SU-DHL-6 (cell line): ENCODE data around the gene KRT6B.
"Not testable (repeated sequence)": the region's sequence is repeated elsewhere in the genome, so short reads cannot be mapped to it uniquely, and the experiment has no call there.

Experiments
- H2AFZ ChIP-seq: fragments of 200-600 bp; sonication (generic); 2 replicates; pipeline ENCODE4 v1.6.1; 2014; ENCODE audit warnings: low read depth, mild to moderate bottlenecking, moderate library complexity, mixed read lengths, antibody characterized with exemption, low read length; ENCODE audit not compliant: severe bottlenecking
- H3F3A ChIP-seq: fragments of 200-600 bp; shearing (Covaris generic); 2 replicates; pipeline ENCODE4 v1.6.0; 2016; ENCODE audit warnings: antibody characterized with exemption, mild to moderate bottlenecking; ENCODE audit not compliant: insufficient read depth
- H3K27ac ChIP-seq: fragments of 200-600 bp; sonication (generic); 2 replicates; pipeline ENCODE4 v1.5.1; 2016; ENCODE audit warnings: low read depth, mild to moderate bottlenecking, low read length, moderate library complexity, mixed read lengths
- H3K27me3 ChIP-seq: fragments of 200-600 bp; sonication (generic), shearing (Covaris generic); 2 replicates; pipeline ENCODE4 v1.6.0; 2014; ENCODE audit warnings: mild to moderate bottlenecking, low read length
- H3K36me3 ChIP-seq: fragments of 200-600 bp; sonication (generic); 2 replicates; pipeline ENCODE4 v1.6.1; 2014; ENCODE audit warnings: mild to moderate bottlenecking, low read length, mixed read lengths
- H3K4me2 ChIP-seq: fragments of 300-600, 200-600 bp; shearing (Covaris generic), sonication (generic); 2 replicates; pipeline ENCODE4 v1.6.0; 2014; ENCODE audit warnings: low read length, low read depth, mild to moderate bottlenecking; ENCODE audit not compliant: poor library complexity, severe bottlenecking
- H3K4me3 ChIP-seq: fragments of 200-600 bp; sonication (generic); 2 replicates; pipeline ENCODE4 v1.5.1; 2014; ENCODE audit warnings: antibody characterized with exemption, low read length, mild to moderate bottlenecking, mixed read lengths; ENCODE audit not compliant: insufficient read depth, poor library complexity, severe bottlenecking
- H3K79me2 ChIP-seq: fragments of 200-600 bp; sonication (generic); 2 replicates; pipeline ENCODE4 v1.6.1; 2014; ENCODE audit warnings: mild to moderate bottlenecking, low read length, moderate library complexity; ENCODE audit not compliant: insufficient read depth
- H3K9ac ChIP-seq: fragments of 200-600 bp; sonication (generic); 2 replicates; pipeline ENCODE4 v1.7.0; 2014; ENCODE audit warnings: mild to moderate bottlenecking, low read length
- H3K9me2 ChIP-seq: fragments of 200-600 bp; sonication (generic); replicated peaks from 2 replicates; pipeline ENCODE4 v1.6.1; 2014; ENCODE audit warnings: low read length; ENCODE audit not compliant: insufficient read depth
- H3K9me3 ChIP-seq: fragments of 200-600 bp; sonication (generic); 2 replicates; pipeline ENCODE4 v1.6.1; 2014; ENCODE audit warnings: low read length, mixed read lengths; ENCODE audit not compliant: insufficient read depth
- H4K20me1 ChIP-seq: fragments of 200-600 bp; sonication (generic); 2 replicates; pipeline ENCODE4 v1.6.1; 2014; ENCODE audit warnings: low read depth, mild to moderate bottlenecking, antibody characterized with exemption, low read length, moderate library complexity, mixed read lengths
- EZH2phosphoT487 ChIP-seq: fragments of 200-600 bp; sonication (generic), shearing (Covaris generic); conservative IDR thresholded peaks from 2 replicates; pipeline ENCODE4 v1.6.1; 2018; ENCODE audit warnings: mild to moderate bottlenecking, antibody characterized with exemption, low read length, moderate library complexity, mixed read lengths
- TF ChIP-seq, protein P1 (sequence below): fragments of 200-600 bp; sonication (generic); IDR thresholded peaks from one replicate; pipeline ENCODE4 v1.5.1; 2017; ENCODE audit warnings: antibody characterized with exemption, mild to moderate bottlenecking, low read length, moderate library complexity; ENCODE audit not compliant: insufficient read depth, poor library complexity, severe bottlenecking

KRT6B gene

DNA sequence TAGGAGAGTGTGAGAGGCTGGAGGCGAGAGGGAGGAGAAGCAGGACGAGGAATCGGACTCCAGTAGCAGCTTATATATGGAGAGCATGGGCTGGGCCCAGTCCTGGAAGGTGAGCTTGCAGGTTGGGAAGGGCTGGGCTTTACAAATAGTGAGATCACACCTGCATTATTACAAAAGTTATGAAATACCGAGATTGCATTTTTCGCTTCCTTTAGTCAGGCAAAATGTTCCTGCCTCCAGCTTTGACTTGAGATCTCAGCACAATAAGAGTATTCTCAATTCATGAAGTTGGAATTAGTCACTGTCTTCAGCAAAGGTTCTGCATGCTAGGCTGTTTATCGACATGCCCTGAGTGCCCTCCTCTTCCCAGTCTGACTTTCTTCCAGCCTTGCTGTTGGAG lies at the start of gene KRT6B:
Gene KRT6B (minus strand): TSS at position 46 of the 400 bp plus-strand sequence. CDS start 68 bp downstream, outside the sequence.
- no peak within 1 kb of the TSS for H3K9ac ChIP-seq
- no peak within 1 kb of the TSS for H3K4me3 ChIP-seq

DNA sequence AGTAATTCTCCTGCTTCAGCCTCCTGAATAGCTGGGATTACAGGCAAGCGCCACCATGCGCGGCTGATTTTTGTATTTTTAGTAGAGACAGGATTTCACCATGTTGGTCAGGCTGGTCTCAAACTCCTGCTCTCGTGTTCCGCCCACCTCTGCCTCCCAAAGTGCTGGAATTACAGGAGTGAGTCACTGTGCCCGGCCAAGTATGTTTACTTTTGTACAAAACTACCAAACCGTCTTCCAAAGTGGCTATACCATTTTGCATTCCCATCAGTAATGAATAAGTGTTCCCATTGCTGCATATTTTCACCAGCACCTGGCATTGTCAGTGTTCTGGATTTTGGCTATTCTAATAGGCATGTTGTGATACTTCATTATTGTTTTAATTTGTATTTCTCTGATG lies 49.5 kb upstream of the KRT6B start:
- Histone ChIP-seq H4K20me1 (no peaks in the 10 kb centered on the region), H3K79me2 (no peaks in the 10 kb centered on the region), H3K9me2 (no peaks in the 10 kb centered on the region), H3K9me3 (no peaks in the 10 kb centered on the region), H2AFZ (no peak overlapping the region), H3F3A (no peaks in the 10 kb centered on the region), H3K36me3 (no peaks in the 10 kb centered on the region), H3K4me3 (no peak overlapping the region), H3K27ac (no peak overlapping the region), H3K9ac (no peak overlapping the region), H3K27me3 (no peaks in the 10 kb centered on the region), H3K4me2 (no peak overlapping the region)
- TF ChIP-seq, protein P1, sequence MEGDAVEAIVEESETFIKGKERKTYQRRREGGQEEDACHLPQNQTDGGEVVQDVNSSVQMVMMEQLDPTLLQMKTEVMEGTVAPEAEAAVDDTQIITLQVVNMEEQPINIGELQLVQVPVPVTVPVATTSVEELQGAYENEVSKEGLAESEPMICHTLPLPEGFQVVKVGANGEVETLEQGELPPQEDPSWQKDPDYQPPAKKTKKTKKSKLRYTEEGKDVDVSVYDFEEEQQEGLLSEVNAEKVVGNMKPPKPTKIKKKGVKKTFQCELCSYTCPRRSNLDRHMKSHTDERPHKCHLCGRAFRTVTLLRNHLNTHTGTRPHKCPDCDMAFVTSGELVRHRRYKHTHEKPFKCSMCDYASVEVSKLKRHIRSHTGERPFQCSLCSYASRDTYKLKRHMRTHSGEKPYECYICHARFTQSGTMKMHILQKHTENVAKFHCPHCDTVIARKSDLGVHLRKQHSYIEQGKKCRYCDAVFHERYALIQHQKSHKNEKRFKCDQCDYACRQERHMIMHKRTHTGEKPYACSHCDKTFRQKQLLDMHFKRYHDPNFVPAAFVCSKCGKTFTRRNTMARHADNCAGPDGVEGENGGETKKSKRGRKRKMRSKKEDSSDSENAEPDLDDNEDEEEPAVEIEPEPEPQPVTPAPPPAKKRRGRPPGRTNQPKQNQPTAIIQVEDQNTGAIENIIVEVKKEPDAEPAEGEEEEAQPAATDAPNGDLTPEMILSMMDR = no peak
- no peak for TF ChIP-seq EZH2phosphoT487

More for the DNA sequence above, at the start of gene KRT6B:
- no peaks in the 10 kb centered on the region for H4K20me1 ChIP-seq
- no peaks in the 10 kb centered on the region for H3K9me2 ChIP-seq
- no peaks in the 10 kb centered on the region for H3K27me3 ChIP-seq
- H3K4me2 ChIP-seq = no peak within 1 kb of the TSS
- H3F3A ChIP-seq = no peaks in the 10 kb centered on the region
- no peaks in the 10 kb centered on the region for H3K9me3 ChIP-seq
- no peaks in the 10 kb centered on the region for H3K79me2 ChIP-seq
- no peaks in the 10 kb centered on the region for H3K36me3 ChIP-seq
- H2AFZ ChIP-seq = no peak within 1 kb of the TSS
- TF ChIP-seq EZH2phosphoT487 = no peak
- TF ChIP-seq, protein P1 = no peak
- H3K27ac ChIP-seq = no peak within 1 kb of the TSS

DNA sequence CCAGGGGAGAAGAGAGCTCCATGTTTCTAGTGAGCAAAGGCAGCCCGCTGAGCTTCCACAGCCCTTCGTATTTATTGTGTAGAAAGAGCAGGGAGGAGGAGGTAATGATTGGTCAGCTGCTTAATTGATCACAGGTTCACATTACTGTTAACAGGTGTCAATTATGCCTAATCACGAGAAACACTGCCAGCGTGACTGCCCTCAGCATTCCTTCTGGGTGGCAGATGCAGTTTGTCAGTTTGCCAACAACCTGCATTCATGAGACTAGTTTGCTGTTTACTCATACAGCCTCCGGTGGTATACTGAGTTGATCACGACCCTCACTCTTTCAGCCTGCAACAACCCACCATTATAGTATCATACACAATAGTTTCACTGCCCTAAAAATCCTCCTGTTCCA lies 48.6 kb upstream of the KRT6B start:
- not testable (repeated sequence) for H3K36me3 ChIP-seq, H3K9me3 ChIP-seq, H3K9ac ChIP-seq, H3K4me3 ChIP-seq, H3K27ac ChIP-seq, H3K27me3 ChIP-seq, H3K79me2 ChIP-seq, H3K9me2 ChIP-seq, H3K4me2 ChIP-seq, H4K20me1 ChIP-seq, H2AFZ ChIP-seq, H3F3A ChIP-seq

DNA sequence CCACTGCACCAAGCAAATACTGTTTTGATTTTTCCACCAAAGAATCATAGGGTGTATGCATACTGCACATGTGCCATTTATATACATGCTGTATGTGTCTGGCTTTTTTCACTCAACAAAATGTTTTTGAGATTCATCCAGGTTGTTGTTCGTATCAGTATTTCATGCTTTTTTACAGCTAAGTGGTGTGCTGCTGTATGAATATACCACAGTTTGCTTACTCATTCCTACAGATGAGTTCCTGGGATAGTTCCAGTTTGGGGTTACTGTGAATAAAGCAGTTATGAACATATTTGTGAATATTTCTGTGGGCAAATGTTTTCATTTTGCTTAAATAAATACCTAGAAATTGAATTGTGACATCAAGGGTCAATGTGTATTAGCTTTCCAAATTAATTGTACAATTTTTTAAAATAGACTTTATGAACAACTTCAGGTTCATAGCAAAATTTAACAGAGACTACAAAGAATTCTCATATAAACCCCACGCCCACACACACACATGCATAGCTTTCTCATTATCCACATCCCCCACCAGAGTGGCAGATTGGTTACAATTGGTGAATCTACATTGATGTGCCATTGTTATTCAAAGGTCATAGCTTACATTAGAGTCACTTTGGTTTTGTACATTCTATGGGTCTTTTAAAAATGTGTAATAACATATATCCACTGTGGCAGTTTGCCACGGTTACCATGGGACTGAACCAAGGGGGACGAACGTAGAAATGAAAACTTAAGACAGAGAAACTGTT lies 48.0 kb upstream of the KRT6B start:
- no peaks in the 10 kb centered on the region for H3K9me3 ChIP-seq
- H3K79me2 ChIP-seq = no peaks in the 10 kb centered on the region
- no peak overlapping the region for H3K9ac ChIP-seq
- H3K4me3 ChIP-seq = no peak overlapping the region
- no peak overlapping the region for H2AFZ ChIP-seq
- no peak overlapping the region for H3K4me2 ChIP-seq
- TF ChIP-seq, protein P1 = no peak
- TF ChIP-seq EZH2phosphoT487 = no peak
- H3K27me3 ChIP-seq = no peaks in the 10 kb centered on the region
- no peaks in the 10 kb centered on the region for H3F3A ChIP-seq
- no peaks in the 10 kb centered on the region for H3K36me3 ChIP-seq
- H3K9me2 ChIP-seq = no peaks in the 10 kb centered on the region
- H3K27ac ChIP-seq = no peak overlapping the region
- no peaks in the 10 kb centered on the region for H4K20me1 ChIP-seq
